Heart left ventricle (tissue), 16 donors: ENCODE results near the gene FAM240A. TPM values are rescaled to one million over a fixed set of nuclear protein-coding genes. Genes with fewer than 3 reads are reported as not detected.

Experiments used
- ATAC-seq, 4 donors: fragments of 200-7000 bp; cut with Tn5 transposase; one replicate each; pipeline ENCODE4 v1.9.1; 2020 to 2022; ENCODE audit warnings: moderate library complexity in 4 of 4, mild to moderate bottlenecking in 3 of 4, moderate number of reproducible peaks in 1 of 4
- DNase-seq, 5 donors: peaks; one replicate each; pipeline ENCODE4 v3.0.0-alpha.2; 2020
- H3K27ac ChIP-seq, 12 donors: fragments of 200-600 bp; sonication (generic) in 4 of 12; one replicate each; pipeline versions ENCODE4 v1.5.0 to v1.8.0; 2016 to 2022; ENCODE audit warnings: mild to moderate bottlenecking in 2 of 12
- H3K27me3 ChIP-seq, 9 donors: fragments of 200-600 bp; sonication (generic) in 2 of 9; one replicate each; pipeline versions ENCODE4 v1.5.1 to v1.8.0; 2016 to 2022; ENCODE audit warnings: mild to moderate bottlenecking in 3 of 9
- H3K36me3 ChIP-seq, 9 donors: fragments of 200-600 bp; sonication (generic) in 2 of 9; one replicate each; pipeline versions ENCODE4 v1.5.0 to v1.8.0; 2018 to 2022; ENCODE audit warnings: mild to moderate bottlenecking in 2 of 9
- H3K4me1 ChIP-seq, 12 donors: fragments of 200-600 bp; sonication (generic) in 4 of 12; one replicate each; pipeline versions ENCODE4 v1.5.0 to v1.8.0; 2016 to 2022; ENCODE audit warnings: mild to moderate bottlenecking in 3 of 12
- H3K4me3 ChIP-seq, 12 donors: fragments of 200-600 bp; sonication (generic) in 4 of 12; one replicate each; pipeline versions ENCODE4 v1.5.0 to v1.8.0; 2017 to 2022; ENCODE audit warnings: mild to moderate bottlenecking in 9 of 12, moderate library complexity in 4 of 12
- H3K9me3 ChIP-seq, 12 donors: fragments of 200-600 bp; sonication (generic) in 4 of 12; one replicate each; pipeline versions ENCODE4 v1.5.0 to v1.8.0; 2016 to 2022; ENCODE audit warnings: mild to moderate bottlenecking in 1 of 12
- CTCF ChIP-seq, 12 donors: fragments of 200-600 bp; sonication (generic) in 4 of 12; IDR thresholded peaks; one replicate each; pipeline versions ENCODE4 v1.5.0 to v1.8.0; 2018 to 2022; ENCODE audit warnings: antibody characterized with exemption in 12 of 12, mild to moderate bottlenecking in 5 of 12
- POLR2A ChIP-seq, 2 donors: fragments of 450-650 bp; IDR thresholded peaks; one replicate each; pipeline ENCODE4 v1.6.1; 2017; ENCODE audit warnings: antibody characterized with exemption in 2 of 2, mild to moderate bottlenecking in 2 of 2, moderate library complexity in 2 of 2
- WGBS, 4 donors: extraction: QIAGEN DNeasy Blood & Tissue Kit in 2 of 4; methylation state at CpG; one replicate each; pipeline versions ENCODE4 v1.1.5 to v1.1.7; 2013 to 2018; 5-methylcytosine and 5-hydroxymethylcytosine counted together
- intact Hi-C, 10 donors: fragments of 100-400 bp; cut with DNase I; formaldehyde crosslinking; loops; one replicate each; pipeline versions ENCODE4 v1.11.1 to v1.14.2; 2022
- polyA plus RNA-seq, 2 donors: library from polyadenylated mRNA; stranded (reverse); fragments of 200-250 nt; gene quantifications; one replicate each; pipeline ENCODE4 v1.2.3, GENCODE V29; 2013
- total RNA-seq, 9 donors: library from RNA; depleted of rRNA in 2 of 9; stranded (reverse); fragments of >200 nt in 2 of 9; fragmentation: NEBNext Ultra II Directional in 3 of 9; extraction: Animal tissue kit (Norgen Biotek cat#: 25700) in 3 of 9; gene quantifications; one replicate each; pipeline versions ENCODE4 v1.1.0 to v1.2.4, GENCODE V29; 2016 to 2023
- donor health status: ischemic (EF 13 %, LVEDD 7.1; RV severe dilation, severe dysfunction).
- donor health status: healthy with polysubstance abuse.
- donor health status: DM: no; HTN: yes; CAD: no.
- donor health status: DM: no; HTN: no; CAD: no.
- donor health status: ischemic (EF 25% LVEDD 6.9; RV normal size, moderate dysfunction).
- donor health status: ischemic (EF 25% LVEDD 5.7; RV mildly dilated, moderate dysfunction).
- donor health status: healthy.
- donor health status: DM: yes; HTN: yes; CAD: no.
- donor health status: ischemic (EF 35%, LVEDD 5.7; RV mildly dilated, moderate dysfunction).
- donor health status: nonischemic (EF 11% LVEDD 7.7; RV severe dilation, severe dysfunction).
- donor health status: DM: yes; HTN: yes; CAD: no.
- donor health status: PGD.
- donor health status: ischemic (EF 29% LVEDD 5.4; RV normal size, mild dysfunction).
- donor health status: nonischemic (EF 23%, LVEDD 6.1; RV moderate dilation, normal function).

The FAM240A gene
- total and polyA plus RNA-seq, 11 donors: not detected

DNA sequence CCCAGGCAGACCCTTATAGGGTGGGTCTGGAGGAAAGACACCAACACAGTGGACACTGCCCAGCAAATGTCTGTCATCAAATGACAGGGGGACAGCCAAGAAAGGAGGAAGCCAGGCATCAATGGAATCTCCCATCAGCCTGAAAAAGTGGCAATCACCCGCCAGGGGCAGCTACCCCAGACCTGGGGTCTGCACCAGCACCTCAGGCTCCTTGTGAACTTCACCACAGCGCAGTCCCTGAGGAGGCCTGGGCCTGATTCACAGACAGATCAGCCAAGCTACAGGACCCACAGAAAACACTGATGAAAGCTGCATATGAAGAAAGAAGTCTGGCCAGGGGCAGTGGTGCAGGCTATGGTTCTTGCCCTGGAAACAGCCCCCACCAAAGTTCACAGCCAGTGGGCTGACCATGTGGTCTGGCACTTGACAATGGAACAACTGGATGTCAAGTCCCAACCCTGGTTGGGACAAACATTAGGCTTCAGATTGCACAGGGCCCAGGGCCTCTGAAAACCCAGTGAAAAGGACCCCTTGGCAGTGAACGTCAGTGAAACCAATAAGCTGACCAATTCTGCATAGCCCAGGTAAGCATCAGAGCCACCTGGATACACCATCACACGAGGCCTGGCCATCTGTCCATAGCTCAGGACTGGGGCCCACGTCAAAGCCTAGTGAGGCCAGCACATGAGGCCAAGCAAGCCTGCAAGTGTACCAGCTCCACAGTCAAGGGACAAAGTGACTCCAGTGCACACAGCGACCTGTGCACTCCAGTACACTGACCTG, 52.1 kb downstream of the FAM240A start:
- intact Hi-C loops: loop anchor here in 2 of 10 donors (2.0 to 10.0 kb wide), 3 partner anchors 32 to 228 kb away; partner anchors contain the start of gene LRRC2 (in 1 of the 2)
- peak in 1 of 4 donors; percentile 56 for ATAC-seq
- DNase-seq: peak in 1 of 5 donors; percentile 5
- Histone ChIP-seq H3K36me3 (no peaks in the 10 kb centered on the region), H3K4me3 (no peak overlapping the region), H3K27me3 (no peaks in the 10 kb centered on the region), H3K9me3 (no peaks in the 10 kb centered on the region), H3K27ac (peak overlapping the region; percentile 47 to 93 (median 79)), H3K4me1 (peaks cover 0 to 85% (median 44%) of the 10 kb centered on the region in 12 donors)
- no peak for TF ChIP-seq POLR2A (IDR thresholded peaks at IDR 0.05)
- WGBS, 4 donors: 73 to 83% (median 77%) methylated on average over 6 of the region's 6 CpGs

DNA sequence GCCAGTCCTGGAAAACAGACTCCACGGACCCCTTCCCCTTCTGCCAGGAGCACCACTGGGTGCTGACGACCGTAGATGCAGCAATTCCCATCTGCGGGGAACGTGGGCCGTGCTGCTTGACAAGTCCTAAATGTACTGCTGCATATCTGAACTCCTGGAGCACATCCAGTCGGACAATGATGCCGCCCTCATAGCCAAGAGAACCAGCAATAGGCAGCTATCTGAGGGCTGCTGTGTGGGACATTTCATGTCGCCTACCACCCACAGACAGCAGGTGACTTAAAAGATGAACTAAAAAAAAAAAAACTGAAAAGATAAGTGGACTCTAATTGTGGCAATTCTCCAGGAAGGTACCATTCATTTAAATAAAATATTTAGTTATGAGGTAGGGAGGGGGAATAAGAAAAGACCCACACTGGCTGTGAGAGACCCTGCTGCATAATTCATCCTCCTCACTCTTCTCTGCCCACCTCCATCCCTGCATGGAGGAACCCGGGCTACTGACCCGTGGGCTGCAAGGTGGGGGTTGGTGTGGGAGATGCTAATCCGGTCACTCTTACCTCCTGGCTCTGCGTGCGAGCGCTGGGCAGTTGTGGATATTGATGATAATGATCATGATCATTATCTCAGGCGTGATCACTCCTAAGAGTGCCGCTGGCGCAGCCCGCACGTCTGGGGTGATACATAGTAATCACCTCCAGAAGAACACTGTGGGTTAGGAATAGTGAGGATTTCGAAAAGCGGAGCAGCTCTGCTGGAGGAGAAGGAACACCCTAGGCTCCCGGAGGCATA, 52.8 kb downstream of the FAM240A start:
- DNase-seq (peak; percentile 39 to 86 (median 68)), ATAC-seq (peak in 3 of 4 donors; percentile 41 to 52 (median 43))
- no peak overlapping the region for H3K4me3 ChIP-seq
- H3K36me3 ChIP-seq: no peaks in the 10 kb centered on the region
- TF ChIP-seq POLR2A (IDR thresholded peaks at IDR 0.05) (no peak), CTCF (IDR thresholded peaks at IDR 0.05) (no peak)
- H3K9me3 ChIP-seq: no peaks in the 10 kb centered on the region
- WGBS, 4 donors: 62 to 71% (median 64%) methylated on average over 23 of the region's 23 CpGs
- peak overlapping the region; percentile 47 to 93 (median 79) for H3K27ac ChIP-seq
- H3K27me3 ChIP-seq: no peaks in the 10 kb centered on the region
- intact Hi-C loops: loop anchor here in 2 of 10 donors (2.0 to 10.0 kb wide), 4 partner anchors 32 to 227 kb away; partner anchors contain the start of genes LRRC2 (in 1 of the 2) and MYL3 (in 1 of the 2)
- peaks cover 0 to 79% (median 42%) of the 10 kb centered on the region in 12 donors for H3K4me1 ChIP-seq

GRCh38 chr3:46665763-46666452, 53.6 kb downstream of the FAM240A start:
- H3K27me3 ChIP-seq: no peaks in the 10 kb centered on the region
- no peaks in the 10 kb centered on the region for H3K9me3 ChIP-seq
- intact Hi-C loops: loop anchor here in 2 of 10 donors (2.0 to 10.0 kb wide), 3 partner anchors 31 to 196 kb away; partner anchors contain the start of genes LRRC2 (in 1 of the 2) and MYL3 (in 1 of the 2)
- peak overlapping the region; percentile 47 to 93 (median 76) for H3K27ac ChIP-seq
- TF ChIP-seq CTCF (IDR thresholded peaks at IDR 0.05): no peak
- TF ChIP-seq POLR2A (IDR thresholded peaks at IDR 0.05): no peak
- H3K36me3 ChIP-seq: peaks cover 0 to 7% (median 0%) of the 10 kb centered on the region in 9 donors
- no peak overlapping the region for H3K4me3 ChIP-seq
- peaks cover 0 to 71% (median 38%) of the 10 kb centered on the region in 12 donors for H3K4me1 ChIP-seq
- WGBS, 4 donors: 70 to 81% (median 71%) methylated on average over 7 to 9 of the region's 9 CpGs
- ATAC-seq (no peak), DNase-seq (peak in 3 of 5 donors; percentile 11 to 37 (median 16))

DNA sequence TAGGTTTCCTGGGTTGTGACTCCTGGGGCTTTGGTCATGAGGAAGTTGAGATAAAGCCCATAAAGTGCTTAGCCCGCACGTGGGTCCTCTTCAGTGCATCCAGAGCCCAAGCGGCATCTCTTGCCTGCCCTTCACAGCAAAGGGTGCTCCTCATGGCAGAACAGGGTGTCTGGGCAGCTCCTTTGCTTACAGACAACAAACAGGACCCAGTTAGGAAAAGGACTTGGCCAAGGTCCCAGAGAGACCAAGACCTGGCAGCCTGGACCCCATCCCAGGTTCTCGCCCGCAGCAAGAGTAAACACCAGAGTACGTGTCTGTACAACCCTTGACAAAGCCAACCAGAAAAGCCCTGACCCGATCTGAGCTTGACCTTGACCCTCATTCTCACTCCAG, 54.1 kb downstream of the FAM240A start:
- WGBS, 4 donors: 46 to 57% (median 52%) methylated on average over 4 to 7 of the region's 7 CpGs
- Histone ChIP-seq H3K4me3 (no peak overlapping the region), H3K4me1 (peaks cover 0 to 66% (median 37%) of the 10 kb centered on the region in 12 donors), H3K27me3 (no peaks in the 10 kb centered on the region), H3K9me3 (no peaks in the 10 kb centered on the region), H3K27ac (peak overlapping the region; percentile 47 to 93 (median 68)), H3K36me3 (peaks cover 0 to 12% (median 0%) of the 10 kb centered on the region in 9 donors)
- no peak for TF ChIP-seq CTCF (IDR thresholded peaks at IDR 0.05)
- ATAC-seq (peak; percentile 48 to 63 (median 55)), DNase-seq (peak; percentile 59 to 84 (median 72))
- intact Hi-C loops: loop anchor here in 1 of 10 donors (5.0 to 10.0 kb wide), 2 partner anchors 102 to 196 kb away; partner anchors contain the start of genes LRRC2 and MYL3
